Astrocyte (in vitro differentiated cells and primary cell): ENCODE measurements around the gene MTURN.

Experiments used
- EZH2 ChIP-seq: IDR thresholded peaks from 2 replicates; pipeline ENCODE4 v1.6.1; 2012; ENCODE audit warnings: mild to moderate bottlenecking, low read length, inconsistent platforms; ENCODE audit not compliant: insufficient read depth
- TF ChIP-seq, protein P1 (sequence below): IDR thresholded peaks from 2 replicates; pipeline ENCODE4 v1.5.1; 2011; ENCODE audit warnings: low read depth, mild to moderate bottlenecking, inconsistent platforms, low read length, moderate library complexity; ENCODE audit not compliant: insufficient read depth

DNA sequence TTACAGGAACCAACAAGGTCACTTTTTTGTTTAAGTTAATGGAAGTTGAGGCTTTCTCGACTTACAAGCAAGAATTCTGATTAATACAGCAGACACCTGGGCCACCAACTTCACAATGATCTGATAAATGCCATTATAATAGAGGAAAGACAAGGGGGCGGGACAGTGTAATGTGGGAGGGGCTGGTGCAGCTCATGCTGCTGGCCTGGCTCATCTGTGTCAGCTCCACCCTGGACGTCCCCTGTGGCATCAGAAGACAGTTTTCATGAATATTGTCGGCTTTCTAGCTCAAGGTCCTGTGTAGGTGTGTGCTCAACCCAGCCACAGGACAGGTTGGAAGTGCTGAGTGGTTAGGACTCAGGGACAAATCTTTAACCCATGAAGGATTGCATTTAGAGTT, 57.0 kb downstream of the MTURN start:
- TF ChIP-seq, protein P1, sequence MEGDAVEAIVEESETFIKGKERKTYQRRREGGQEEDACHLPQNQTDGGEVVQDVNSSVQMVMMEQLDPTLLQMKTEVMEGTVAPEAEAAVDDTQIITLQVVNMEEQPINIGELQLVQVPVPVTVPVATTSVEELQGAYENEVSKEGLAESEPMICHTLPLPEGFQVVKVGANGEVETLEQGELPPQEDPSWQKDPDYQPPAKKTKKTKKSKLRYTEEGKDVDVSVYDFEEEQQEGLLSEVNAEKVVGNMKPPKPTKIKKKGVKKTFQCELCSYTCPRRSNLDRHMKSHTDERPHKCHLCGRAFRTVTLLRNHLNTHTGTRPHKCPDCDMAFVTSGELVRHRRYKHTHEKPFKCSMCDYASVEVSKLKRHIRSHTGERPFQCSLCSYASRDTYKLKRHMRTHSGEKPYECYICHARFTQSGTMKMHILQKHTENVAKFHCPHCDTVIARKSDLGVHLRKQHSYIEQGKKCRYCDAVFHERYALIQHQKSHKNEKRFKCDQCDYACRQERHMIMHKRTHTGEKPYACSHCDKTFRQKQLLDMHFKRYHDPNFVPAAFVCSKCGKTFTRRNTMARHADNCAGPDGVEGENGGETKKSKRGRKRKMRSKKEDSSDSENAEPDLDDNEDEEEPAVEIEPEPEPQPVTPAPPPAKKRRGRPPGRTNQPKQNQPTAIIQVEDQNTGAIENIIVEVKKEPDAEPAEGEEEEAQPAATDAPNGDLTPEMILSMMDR, result no peak
- no peak for TF ChIP-seq EZH2
